Effector CD8-positive, alpha-beta T cell (primary cell): ENCODE results near the gene ITGB8.
"Not testable (repeated sequence)": the region's sequence is repeated elsewhere in the genome, so short reads cannot be mapped to it uniquely, and the experiment has no call there.

Experiments used
- DNase-seq: peaks from one replicate; lab custom pipeline; 2025; lab: John Stamatoyannopoulos, UW
- total RNA-seq, 4 experiments: gene quantifications; one replicate each; lab custom pipeline; 2026; lab: John Stamatoyannopoulos, UW

The ITGB8 gene
- total RNA-seq, result 0 to 1.1 (median 0) reads per million in 4 experiments

DNA sequence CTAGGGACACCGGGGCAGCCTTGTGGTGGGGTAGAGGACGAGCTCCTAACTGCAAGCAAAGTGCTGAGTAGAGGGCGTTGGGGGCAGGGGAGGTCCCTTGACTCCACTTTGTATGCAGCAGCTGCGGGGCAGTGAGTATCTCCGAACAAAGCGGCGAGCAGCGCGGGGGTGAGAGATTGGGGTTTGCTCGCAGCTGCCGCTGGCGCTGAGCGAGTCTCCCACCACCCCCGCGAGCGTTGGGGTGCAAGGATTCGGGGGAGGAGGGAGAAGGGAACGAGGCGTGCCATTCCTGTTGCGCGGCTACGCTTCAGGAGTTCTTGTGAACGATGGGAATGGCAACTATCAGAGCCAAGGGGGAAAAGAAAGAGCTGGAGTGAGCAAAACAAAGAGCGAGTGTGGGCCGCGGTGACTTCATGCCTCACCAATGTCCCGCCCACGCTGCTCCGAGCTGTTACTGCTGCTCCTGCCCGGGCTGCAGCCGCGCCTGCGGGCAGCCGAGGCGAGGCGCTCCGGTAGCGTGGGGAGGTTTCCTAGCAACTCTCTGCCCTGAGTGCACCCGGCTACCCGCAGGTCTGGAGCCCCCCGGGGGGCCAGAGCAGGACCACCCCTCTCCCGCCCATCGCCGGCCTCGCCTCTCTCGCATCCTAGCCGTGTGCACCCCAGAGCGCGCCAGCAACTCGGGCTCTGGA, at the start of gene ITGB8:
Gene ITGB8 (plus strand): TSS at position 662 of the 689 bp plus-strand sequence. CDS start 907 bp downstream, outside the sequence.
- no peak for DNase-seq

DNA sequence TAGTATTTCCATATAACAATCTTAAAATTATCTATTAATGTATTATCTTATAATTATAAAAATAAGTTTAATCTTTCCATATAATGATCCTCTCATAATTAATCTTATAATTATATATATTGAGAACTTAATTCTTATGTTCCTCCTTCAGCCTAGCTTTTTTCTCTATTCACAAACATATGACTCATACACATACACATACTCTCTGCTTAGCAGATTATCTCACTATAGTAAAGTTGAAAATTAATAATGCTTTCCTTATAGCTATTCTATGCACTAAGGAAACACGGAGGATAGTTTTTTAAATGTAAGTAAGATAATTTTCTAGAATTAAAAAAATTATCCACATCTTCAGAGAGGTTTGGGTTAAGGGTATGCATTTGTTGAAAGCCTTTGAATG, 47.7 kb upstream of the ITGB8 start:
- DNase-seq, result no peak

DNA sequence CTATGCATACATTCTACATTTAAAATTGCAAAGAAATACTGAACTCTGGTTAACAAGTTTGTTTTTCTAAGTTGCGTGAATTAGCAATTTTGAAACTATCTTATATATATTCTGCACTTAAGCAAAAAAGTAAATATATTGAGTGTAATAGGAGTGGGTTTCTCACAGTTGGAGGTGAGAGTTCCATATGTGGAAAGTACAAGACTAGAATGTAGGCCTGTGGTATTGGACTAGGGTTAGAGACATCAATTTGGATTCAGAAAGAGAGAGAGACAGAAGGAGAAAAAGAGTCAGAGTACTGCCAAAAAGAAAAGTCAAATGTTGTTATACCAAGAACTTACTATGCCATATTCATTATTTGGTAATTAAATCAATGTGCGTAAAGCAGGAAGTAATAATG, 47.3 kb upstream of the ITGB8 start:
- no peak for DNase-seq

DNA sequence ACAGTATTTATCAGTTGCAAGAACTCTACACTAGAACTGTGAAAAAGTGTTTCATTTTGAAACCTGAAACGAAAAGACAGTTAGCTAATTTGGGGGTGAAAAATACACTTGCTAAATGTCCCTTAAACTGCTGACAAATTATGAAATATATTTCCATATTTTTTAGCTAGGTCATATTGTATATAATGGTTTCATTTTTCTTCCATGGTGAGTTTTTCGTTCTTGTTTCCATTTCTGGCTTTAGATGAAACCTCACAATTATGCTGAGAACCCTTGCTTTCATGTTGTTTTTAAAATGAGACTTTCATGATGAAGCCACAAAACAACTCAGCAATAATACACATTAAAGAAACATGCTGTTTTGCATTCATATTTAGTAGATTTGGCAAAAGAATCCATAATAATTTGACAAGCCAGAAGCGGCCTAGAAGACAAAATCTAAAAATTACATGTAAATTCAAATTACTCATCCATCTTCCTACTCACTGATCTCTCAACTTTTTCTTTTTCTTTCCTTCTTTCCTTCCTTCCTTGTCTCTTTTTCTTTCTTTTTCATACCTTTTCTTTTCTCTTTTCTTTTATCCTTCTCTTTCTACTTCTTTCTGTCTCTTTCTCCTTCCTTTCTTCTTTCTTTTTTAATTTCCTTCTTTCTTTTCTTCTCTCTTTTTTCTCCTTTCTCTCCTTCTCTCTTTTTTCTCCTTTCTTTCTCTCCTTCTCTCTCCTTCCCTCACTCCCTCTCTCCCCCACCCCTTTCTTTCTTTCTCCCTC, 46.5 kb upstream of the ITGB8 start:
- no peak for DNase-seq

DNA sequence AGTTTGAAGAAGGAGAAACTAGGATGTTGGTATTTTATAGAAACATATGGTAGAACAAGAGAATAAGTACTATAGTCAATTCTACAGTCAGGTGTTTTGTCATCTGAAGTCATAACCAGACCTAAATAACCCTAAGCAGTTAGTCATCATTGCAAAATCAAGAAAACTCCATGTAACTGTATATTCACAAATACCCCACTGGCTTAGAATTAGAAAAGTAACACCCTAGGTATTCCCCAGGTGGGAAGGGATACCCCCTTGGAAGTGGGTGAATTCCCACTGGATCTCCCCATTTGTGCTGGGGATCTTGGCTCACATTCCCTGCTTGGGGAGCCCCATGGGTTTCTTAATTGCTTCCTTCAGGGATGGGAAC, 45.9 kb upstream of the ITGB8 start:
- DNase-seq, result no peak

DNA sequence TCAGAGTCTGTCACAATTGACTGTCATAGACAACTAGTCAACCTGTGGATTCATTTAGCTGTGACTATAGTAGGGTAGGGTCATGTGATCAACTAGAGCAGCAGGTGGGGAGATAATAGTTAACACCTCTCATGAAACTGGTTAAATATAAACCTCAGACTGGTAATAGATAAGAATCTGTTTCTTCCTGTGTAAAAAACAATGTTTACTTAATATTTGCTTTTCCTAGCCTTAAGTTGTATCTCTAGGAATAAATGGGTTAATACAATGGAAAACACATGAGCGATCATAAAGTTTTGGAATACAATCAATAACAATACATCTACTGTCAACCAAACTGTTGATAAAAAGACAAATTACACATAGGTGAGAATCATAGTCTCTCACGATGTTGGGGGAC, 43.4 kb upstream of the ITGB8 start:
- DNase-seq, result no peak

DNA sequence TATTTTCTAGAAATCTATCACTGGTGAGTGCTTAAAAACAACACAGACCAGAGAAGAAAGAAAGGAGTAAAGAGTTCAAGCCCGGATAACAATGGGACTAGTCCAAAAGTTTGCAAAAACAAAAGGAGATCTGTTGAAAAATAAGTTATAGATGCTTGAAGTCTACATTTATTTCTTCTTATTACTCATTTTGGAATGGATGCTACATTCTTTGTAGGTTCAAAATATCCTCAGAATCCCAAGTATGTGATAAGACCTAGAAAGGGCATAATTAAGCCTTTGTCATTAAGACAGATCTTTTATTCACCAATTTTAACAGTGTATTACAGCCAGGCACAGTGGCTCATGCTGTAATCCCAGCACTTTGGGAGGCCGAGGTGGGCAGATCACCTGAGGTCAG, 42.7 kb upstream of the ITGB8 start:
- no peak for DNase-seq

DNA sequence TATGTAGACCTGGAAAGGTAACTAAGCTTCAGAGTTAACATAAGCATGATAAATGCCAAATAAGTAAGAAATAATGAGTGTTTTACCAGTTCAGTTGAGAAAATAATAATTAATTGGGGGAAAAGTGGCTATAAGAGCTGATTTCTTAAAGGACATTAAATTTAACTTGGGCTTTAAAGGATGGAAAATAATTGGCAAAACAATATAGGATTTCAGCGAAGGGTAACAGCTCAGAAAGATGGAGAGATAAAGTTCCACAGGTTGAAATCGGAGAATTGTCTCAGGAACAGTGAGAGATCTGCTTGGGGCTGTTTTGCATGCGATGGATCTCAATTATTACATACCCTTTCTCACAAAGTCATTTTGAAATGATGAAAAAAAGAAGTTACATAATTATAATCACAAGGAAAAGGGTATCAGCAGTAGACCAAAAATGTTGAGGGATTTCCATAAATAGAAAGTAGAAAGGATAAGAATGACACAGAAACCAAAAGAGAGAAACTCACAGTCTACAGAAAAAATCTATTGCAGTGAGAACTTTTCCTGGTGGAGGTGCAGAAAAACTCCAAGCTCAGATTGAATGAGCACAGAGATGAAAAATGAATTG, 40.1 kb upstream of the ITGB8 start:
- DNase-seq, result no peak

DNA sequence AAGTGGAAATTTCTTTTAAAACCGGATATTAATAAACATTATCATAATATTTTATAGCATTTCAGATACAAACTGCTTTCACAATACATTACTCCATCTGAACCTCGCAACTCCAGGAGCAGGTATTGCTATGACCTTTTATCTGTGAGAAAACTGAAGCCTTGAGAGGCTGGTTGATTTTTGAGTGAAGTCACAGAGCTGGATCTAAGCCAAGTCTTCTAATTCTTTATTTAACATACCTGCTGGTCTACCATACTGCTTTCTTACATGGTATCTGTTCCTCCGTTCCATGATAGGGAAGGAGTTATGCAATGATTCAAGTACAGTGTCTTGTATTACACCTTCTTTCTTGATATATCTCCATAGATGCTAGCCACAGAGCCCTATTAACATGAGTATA, 37.4 kb upstream of the ITGB8 start:
- DNase-seq, result no peak

DNA sequence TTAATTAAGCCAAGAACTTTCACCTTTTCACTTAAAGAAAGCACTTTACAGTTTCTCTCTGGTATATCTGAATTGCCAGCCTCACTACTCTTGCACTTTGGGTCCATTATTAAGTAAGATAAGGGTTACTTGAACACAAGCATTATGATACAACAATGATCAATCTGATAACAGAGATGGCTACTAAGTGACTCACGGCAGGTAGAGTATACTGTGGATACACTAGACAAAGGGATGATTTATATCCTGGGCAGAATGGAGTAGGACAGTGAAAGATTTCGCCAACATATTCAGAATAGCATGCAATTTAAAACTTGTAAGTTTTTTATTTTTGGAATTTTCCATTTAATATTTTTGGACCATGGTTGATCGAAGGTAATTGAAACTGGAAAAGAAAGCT, 34.3 kb upstream of the ITGB8 start:
- DNase-seq, result no peak

DNA sequence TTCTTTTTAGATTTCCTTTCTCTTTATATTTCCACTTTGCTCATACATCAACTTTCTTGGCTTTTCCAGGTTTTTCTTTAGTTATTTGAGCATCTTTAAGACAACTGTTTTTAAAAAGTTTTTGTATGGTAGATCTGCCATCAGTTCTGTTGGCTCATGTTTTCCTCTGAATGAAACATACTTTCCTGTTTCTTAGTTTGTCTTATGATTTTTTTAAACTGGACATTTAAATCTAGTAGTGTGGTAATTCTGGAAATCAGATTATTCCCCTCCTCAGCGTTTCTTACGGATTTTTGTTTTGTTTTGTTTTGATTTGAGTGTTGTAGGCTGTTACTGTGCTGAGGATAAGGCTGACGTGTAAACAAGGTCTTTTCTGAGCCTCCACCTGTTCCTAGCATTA, 33.8 kb upstream of the ITGB8 start:
- DNase-seq, result no peak

DNA sequence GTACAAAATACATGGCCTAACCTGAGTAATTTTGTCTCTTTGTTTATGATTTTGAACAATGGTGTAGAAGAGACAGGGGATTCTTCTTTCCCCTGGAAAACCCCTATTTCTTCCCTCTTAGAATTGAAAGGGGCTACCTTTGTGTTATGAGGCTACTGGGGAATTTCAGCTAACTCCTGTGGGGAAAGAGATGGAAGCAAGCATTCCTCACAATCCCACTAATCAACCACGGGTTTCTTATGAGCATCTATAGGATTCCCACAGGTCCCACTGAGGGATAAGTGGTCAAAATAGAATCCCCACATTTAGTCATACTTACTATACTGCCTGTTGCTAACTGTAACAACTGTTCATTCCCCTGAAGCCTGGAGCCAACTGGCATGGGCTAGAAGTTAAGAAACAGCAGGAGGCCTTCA, 32.2 kb upstream of the ITGB8 start:
- DNase-seq, result no peak

DNA sequence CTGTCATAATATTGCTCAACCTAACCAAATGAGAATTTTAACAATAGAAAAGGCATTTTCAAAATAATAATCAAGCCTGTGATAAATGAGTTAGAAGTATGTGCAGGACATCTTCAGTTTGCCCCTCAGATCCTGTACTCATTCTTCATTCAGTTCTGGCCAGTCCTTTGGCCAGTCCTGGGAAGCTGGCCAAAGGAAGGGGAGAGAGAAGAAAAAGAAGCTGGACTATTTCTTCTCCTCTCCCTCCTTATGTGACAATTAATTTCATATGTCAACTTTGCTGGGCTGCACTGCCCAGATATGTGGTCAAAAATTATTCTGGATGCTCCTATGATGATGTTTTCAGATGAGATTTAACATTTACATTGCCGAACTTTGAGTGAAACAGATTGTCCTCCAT, 31.6 kb upstream of the ITGB8 start:
- no peak for DNase-seq

DNA sequence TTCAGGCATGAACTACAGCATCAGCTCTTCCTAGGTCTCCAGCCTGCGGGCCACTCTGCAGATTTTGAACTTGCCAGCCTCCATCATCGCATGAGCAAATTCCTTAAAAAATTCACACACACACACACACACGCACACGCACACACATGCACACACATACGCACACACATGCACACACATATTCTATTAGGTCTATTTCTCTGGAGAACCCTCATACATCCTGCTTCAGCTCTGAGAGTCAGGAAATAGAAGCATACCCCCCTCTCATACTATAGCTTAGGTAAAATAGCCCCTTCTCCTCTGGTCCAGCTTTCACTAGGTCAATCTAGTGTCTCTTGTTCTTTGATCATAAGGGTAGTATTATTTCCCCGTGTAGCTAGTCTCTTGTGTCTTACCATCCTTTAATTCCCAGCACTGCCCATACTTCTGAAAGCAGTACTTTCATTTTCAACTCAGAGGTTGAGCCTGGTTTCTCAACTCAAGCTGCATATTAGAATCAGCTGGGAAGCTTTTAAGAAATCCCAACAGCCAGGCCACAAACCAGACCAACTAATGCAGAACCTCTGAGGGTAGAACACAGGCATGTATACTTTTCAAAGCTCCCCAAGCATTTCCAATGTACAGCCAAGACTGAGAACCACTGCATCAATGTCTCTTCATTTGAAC, 30.9 kb upstream of the ITGB8 start:
- DNase-seq, result no peak

DNA sequence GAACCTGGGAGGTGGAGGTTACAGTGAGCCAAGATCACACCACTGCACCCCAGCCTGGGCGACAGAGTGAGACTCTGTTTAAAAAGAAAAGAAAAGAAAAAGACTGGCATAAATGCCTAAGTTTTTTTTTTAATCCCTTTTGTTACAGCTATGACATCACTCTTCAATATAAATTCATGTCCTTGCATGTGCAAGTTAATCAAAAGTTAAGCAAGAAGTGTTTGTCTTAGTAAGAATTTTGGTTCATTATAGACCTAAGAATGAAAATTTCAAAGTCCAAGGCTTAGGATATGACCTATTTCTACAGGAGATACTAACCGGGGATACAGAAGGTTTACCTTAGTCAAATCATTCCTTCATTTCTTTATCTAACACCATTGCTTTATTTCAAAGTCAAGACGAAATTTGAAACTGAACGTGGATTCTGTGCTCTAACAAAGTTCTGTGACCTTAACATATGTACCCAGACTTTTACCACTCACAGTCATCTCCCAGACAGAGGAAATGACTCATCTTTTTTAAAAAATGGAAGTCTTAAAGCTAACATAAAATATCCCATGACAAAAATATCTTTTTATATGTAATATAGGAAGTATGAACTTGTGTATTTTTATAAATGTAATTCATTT, 29.3 kb upstream of the ITGB8 start:
- DNase-seq, result no peak

DNA sequence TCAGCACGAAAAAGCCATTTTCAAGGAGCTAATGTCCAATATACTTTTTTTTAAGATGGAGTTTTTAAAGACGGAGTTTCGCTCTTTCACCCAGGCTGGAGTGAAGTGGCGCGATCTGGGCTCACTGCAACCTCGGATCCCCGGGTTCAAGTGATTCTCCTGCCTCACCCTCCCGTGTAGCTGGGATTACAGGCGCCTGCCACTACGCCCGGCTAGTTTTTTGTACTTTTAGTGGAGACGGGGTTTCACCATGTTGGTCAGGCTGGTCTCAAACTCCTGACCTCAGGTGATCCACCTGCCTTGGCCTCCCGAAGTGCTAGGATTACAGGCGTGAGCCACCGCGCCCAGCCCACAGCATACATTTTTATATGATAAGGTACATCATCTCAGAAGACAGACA, 28.4 kb upstream of the ITGB8 start:
- DNase-seq, result not testable (repeated sequence)

DNA sequence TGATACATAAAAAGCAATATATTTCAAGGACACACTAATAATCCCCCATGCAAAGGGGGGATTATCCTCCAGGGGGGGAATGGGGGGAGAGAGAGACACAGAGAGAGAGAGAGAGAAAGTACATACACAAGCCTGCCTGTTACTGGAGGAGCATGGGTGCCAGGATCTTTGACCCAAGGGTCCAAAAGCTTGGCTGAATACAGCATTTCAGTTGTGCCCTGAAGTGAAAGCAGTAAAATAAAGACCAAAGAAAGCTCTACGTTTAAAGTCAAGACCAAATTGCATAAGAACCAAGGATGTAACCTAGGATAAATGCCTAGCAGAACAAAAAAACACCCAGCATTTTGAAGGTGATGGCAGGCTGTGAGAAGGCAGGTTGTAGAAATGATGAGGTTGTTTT, 27.8 kb upstream of the ITGB8 start:
- DNase-seq, result no peak

DNA sequence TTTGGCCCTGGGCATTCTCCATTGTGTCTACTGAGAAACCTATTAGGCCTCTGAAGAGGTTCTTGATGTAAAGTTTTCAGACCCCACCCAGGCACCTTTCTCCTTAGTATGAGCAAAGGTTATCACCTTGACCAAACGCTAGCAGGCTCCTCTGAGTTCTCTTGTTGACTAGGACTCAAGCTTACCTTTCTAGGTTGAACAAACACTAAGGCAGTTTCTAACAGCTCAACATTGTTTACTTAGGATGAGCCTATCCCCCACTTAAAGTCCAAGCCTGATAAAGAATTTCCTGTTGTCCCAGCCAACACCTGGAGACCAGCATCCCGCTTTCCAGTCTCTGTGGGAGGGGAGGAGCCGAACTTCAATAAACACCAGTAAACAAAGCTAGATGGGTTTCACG, 26.3 kb upstream of the ITGB8 start:
- no peak for DNase-seq

DNA sequence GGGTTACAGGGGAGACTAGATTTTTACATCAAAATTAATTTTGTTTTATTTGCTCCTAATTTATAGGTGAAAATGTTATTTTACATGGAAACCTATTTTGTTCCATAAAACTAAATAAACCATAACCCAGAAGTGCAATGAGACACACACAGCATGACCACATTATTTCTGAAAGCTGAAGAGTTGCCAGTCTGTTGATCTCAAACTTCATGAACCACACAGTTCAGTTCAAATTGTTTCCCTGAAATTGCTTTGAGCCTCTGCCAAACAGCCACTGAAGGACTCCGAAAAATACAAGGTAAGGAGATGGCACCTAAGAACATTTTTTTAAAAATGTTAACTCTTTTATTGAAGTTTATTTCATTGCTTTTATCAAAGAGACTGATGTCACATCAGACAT, 25.0 kb upstream of the ITGB8 start:
- DNase-seq, result no peak

DNA sequence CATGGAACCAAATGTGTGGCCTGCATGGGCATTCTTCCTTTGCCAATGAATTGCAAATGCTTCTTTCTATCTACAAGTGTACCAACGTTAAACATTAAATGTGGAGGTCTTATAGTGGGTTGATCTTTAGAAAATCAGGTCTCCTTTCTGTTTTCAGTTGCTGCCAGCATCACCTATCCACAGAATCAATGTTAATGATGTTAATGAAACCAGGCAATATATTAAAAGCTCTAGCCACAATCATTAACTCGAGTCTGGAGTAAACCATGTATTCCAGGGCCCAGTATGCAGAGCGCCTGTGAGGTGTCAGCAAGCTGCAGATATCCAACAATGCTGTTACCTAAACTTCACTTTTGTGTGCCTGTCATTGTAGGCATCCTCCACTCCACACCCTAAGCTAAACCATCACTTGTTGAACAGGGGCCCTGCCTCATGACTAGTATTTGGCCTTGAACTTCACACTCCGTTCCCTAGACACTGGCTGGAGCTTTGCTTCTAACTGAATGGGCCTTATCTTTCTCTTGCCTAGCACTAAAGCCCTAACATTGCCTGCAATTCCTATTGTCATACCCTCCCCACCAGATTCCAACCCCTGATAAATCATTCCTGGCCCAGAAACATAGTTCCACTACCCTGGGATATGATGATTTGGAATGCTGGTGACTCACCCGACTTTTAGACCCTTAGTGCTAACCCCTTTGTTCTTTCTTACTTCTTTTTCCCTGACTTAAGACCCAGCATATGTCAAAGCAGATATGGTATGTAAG, 24.3 kb upstream of the ITGB8 start:
- DNase-seq, result no peak

DNA sequence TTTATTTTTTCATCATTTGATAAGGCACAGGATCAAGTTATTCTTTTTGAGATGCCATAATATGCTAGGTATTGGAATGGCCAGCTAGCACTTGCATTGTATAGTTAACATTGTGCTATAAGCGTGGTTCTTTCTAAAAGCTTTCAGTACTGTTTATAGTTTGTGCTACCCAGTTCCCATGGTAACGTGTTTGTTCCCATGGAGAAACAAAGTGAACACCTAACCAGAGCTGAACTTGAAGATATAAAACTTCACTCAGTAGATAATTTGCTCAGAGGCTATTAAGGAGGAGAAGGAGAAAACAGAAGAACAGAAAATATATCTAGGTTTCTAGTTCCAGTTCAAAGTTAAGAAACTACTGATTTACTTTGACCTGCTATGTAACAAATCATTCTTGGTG, 23.6 kb upstream of the ITGB8 start:
- no peak for DNase-seq
